Measurements from ENCODE around the gene PVALB. TPM values are rescaled to one million over a fixed set of nuclear protein-coding genes. Genes with fewer than 3 reads are reported as not detected.
A peak's percentile ranks its signal among the peaks of the same experiment; 100 is the strongest.

PVALB gene
- total and polyA plus RNA-seq, 4 donors, result 0.73 to 3.0 (median 2.4) TPM; not detected in 1

- H3K4me3 ChIP-seq, result no peak overlapping the region
- H3K27ac ChIP-seq (ENCODE audit: low read depth in 1 of 2, low read length in 1 of 2), result no peak overlapping the region
- 89 to 91% methylated on average over 15 of the region's 15 CpGs for WGBS, 2 donors
- H3K9ac ChIP-seq (ENCODE audit: insufficient read depth in 1 of 2, low read length in 2 of 2), result no peak overlapping the region
- ATAC-seq (ENCODE audit: insufficient read depth, low FRiP score) (no peak), DNase-seq (no peak)
- TF ChIP-seq CTCF (IDR thresholded peaks at IDR 0.05; ENCODE audit: control extremely low read depth, extremely low read depth), result no peak
- H3K4me1 ChIP-seq (ENCODE audit: control insufficient read depth in 5 of 5, insufficient read depth in 5 of 5, low read length in 5 of 5), result peaks cover 0 to 4% (median 0%) of the 10 kb centered on the region in 5 donors
- no peaks in the 10 kb centered on the region for H3K27me3 ChIP-seq (ENCODE audit: control insufficient read depth in 3 of 3, insufficient read depth in 3 of 3, low read length in 2 of 3)
- no peaks in the 10 kb centered on the region for H3K9me3 ChIP-seq (ENCODE audit: control insufficient read depth in 4 of 4, insufficient read depth in 3 of 4, low read length in 3 of 4)
- peaks cover 0 to 15% (median 6%) of the 10 kb centered on the region in 4 donors for H3K36me3 ChIP-seq (ENCODE audit: control insufficient read depth in 4 of 4, insufficient read depth in 4 of 4, low read length in 4 of 4)
Measured at GRCh38 chr22:36758792-36759271, 58.0 kb downstream of the PVALB start.

- Histone ChIP-seq H3K9me3 (ENCODE audit: control insufficient read depth in 4 of 4, insufficient read depth in 3 of 4, low read length in 3 of 4) (peaks cover 0 to 3% (median 0%) of the 10 kb centered on the region in 4 donors), H3K36me3 (ENCODE audit: control insufficient read depth in 4 of 4, insufficient read depth in 4 of 4, low read length in 4 of 4) (peaks cover 0 to 15% (median 2%) of the 10 kb centered on the region in 4 donors), H3K4me3 (no peak overlapping the region), H3K4me1 (ENCODE audit: control insufficient read depth in 5 of 5, insufficient read depth in 5 of 5, low read length in 5 of 5) (peaks cover 0 to 4% (median 0%) of the 10 kb centered on the region in 5 donors), H3K27ac (ENCODE audit: low read depth in 1 of 2, low read length in 1 of 2) (no peak overlapping the region), H3K9ac (ENCODE audit: insufficient read depth in 1 of 2, low read length in 2 of 2) (no peak overlapping the region), H3K27me3 (ENCODE audit: control insufficient read depth in 3 of 3, insufficient read depth in 3 of 3, low read length in 2 of 3) (no peaks in the 10 kb centered on the region)
- peak; percentile 42 to 62 (median 60) for DNase-seq
- TF ChIP-seq CTCF (IDR thresholded peaks at IDR 0.05; ENCODE audit: control extremely low read depth, extremely low read depth), result peak; percentile 67
- ATAC-seq (ENCODE audit: insufficient read depth, low FRiP score), result peak; percentile 53
- WGBS, 2 donors, result 67 to 75% methylated on average over 19 of the region's 19 CpGs
Measured at GRCh38 chr22:36757668-36758211, 59.1 kb downstream of the PVALB start.

- no peak for TF ChIP-seq CTCF (IDR thresholded peaks at IDR 0.05; ENCODE audit: control extremely low read depth, extremely low read depth)
- peaks cover 0 to 8% (median 0%) of the 10 kb centered on the region in 4 donors for H3K36me3 ChIP-seq (ENCODE audit: control insufficient read depth in 4 of 4, insufficient read depth in 4 of 4, low read length in 4 of 4)
- H3K27ac ChIP-seq (ENCODE audit: low read depth in 1 of 2, low read length in 1 of 2), result no peak overlapping the region
- H3K4me1 ChIP-seq (ENCODE audit: control insufficient read depth in 5 of 5, insufficient read depth in 5 of 5, low read length in 5 of 5), result no peaks in the 10 kb centered on the region
- DNase-seq (no peak), ATAC-seq (ENCODE audit: insufficient read depth, low FRiP score) (no peak)
- no peaks in the 10 kb centered on the region for H3K27me3 ChIP-seq (ENCODE audit: control insufficient read depth in 3 of 3, insufficient read depth in 3 of 3, low read length in 2 of 3)
- H3K9ac ChIP-seq (ENCODE audit: insufficient read depth in 1 of 2, low read length in 2 of 2), result no peak overlapping the region
- WGBS, 2 donors, result 53 to 56% methylated on average over 28 of the region's 28 CpGs
- peaks cover 0 to 3% (median 0%) of the 10 kb centered on the region in 4 donors for H3K9me3 ChIP-seq (ENCODE audit: control insufficient read depth in 4 of 4, insufficient read depth in 3 of 4, low read length in 3 of 4)
- no peak overlapping the region for H3K4me3 ChIP-seq
Measured at GRCh38 chr22:36756746-36757655, 59.8 kb downstream of the PVALB start.
